GM21360 (cell line): ENCODE measurements around the gene CRYBA2.

Experiments
- ATAC-seq: cut with Tn5 transposase; IDR thresholded peaks from one replicate; pipeline ENCODE4 v1.9.1; 2021; ENCODE audit warnings: mild to moderate bottlenecking, moderate library complexity; ENCODE audit not compliant: unreplicated experiment

CRYBA2 gene

GRCh38 chr2:218999881-219000568 lies 6.8 kb upstream of the CRYBA2 start:
- ATAC-seq, result no peak

- no peak for ATAC-seq
Measured at GRCh38 chr2:218999021-218999880, 6.0 kb upstream of the CRYBA2 start.

DNA sequence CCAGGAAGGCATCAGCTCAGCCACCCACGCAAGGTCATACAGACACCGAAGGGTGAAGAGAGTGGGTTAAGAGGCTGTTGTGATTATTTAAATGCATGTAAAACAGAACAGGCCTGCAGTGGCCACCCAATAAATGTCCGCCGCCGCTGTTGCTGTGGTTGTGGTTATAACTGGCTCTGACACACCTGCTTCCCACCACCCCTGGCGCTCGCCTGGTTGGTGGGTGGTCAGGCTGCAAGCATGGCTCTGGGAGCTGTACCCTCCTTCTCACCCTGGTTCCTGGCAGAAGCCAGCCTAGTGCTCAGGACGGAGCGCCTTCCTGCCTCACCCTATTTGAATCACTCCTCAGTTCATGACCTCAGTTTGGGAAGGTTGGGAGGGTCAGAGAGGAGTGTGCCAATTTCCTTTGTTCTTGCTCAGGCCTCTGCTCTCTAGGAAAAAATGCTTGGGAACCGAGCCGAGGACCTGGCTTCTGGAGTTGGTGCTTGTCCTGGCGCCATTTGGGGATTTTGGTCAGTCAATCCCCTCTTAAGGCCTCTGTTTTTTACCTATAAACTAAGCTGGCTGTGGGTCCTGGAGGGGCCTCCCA lies 5.3 kb upstream of the CRYBA2 start:
- no peak for ATAC-seq

DNA sequence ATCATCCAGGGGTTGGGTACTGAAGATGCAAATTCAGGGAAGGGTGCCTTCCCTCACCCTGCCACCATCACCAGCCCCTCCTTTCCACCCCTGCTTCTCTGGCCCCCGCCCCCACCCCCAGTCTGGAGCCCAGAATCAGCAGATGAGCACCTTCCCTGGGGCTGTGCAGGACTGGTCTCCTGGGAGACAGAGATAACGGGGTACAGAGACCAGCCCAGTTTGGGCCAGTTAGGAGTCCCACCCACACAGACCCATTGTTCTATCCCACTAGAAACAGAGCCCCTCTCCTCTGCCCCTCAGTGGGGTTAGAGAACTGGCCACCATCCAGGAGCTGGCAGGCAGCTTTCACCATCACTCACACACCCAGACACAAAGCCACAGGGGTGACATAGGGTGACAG lies 4.5 kb upstream of the CRYBA2 start:
- no peak for ATAC-seq

- ATAC-seq, result no peak
Measured at GRCh38 chr2:218996937-218997336, 3.7 kb upstream of the CRYBA2 start.

DNA sequence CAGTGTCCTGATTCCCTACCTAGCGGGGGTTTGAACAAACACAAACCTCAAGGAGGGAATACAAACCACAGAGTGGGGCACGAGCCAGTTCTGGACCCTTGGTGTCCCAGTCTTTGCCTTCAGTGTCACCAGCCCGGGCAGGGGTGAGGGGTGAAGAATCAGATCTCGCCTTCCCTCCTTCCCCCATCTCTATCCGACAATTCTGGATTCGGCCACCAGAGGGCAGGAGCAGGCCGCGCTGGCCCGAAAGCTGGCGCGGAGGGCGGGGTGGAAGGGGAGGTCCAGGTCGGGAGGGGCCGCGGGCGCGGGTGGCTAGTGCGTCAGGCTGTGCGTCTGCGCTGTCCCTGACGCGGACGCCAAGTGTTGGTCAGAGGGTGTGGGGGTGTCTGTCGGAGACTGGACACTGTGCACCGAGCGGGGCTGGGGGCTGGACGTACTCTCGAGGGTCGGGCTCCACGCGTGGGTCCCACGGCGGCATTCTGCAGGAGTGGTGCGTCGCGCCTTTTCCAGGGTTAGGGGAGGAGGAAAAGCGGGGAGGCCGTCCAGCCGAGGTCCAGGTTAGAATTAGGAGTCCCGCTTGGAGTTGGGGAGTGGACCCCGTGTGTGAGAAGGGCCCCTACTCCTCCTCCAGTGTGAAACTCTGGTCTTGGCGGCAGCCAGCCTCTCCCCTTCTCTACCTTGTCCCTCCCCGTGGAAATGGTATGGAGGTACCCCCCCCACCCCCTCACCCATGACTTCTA lies 2.9 kb upstream of the CRYBA2 start:
- ATAC-seq, result peak; percentile 48

GRCh38 chr2:218995561-218995960 lies 2.3 kb upstream of the CRYBA2 start:
- ATAC-seq, result peak; percentile 5

DNA sequence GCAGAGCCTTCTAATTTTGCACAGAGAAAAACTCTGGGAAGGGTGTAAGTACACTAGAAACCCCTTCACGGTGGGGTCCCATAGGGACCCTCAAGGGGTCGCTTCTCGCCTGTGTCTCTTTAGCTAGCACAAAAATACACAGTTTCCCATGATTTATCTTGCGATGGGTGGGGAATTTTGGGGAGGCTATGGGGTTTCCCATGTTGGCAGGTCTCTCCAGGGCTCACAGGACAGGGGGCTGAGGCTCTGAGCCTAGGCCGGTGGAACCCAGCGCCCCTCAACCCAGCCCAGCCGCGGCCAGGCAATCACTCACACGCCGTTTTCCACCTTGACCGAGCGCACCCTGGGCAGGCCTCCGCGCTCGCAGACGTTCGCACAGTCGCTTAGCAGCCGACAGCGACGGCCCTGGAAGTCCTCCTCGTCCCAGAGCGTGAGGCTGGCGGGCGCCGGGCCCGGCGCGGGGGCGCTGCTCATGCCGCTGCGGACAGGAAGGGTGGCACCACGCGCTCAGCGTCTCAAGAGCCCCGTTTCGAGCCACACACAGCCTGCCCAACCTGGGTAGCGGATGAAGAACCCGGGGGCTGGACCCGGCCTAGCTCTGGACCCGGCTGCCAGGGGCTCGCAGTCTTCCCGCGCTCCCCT lies 398 bp downstream of the CRYBA2 start:
- no peak for ATAC-seq

DNA sequence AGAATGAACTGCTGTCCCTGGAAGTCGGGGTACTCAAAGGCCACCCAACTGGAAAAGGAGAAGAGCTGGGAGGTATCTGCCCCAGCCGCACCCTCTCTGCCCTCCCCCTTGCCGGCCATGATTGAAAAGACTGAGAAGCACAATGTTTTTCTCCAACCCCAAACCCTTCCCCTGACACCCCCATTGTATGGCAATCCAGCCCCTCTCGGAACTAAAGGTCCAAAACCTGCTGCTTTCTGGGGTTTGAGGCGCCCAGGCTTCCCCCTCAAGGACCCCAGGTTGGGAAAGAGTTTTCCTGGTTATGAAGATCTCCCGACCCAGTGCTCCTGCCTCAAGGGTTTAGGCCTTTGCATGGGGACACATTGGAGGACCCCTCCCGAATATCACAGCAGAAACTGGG lies 1.0 kb downstream of the CRYBA2 start:
- no peak for ATAC-seq

DNA sequence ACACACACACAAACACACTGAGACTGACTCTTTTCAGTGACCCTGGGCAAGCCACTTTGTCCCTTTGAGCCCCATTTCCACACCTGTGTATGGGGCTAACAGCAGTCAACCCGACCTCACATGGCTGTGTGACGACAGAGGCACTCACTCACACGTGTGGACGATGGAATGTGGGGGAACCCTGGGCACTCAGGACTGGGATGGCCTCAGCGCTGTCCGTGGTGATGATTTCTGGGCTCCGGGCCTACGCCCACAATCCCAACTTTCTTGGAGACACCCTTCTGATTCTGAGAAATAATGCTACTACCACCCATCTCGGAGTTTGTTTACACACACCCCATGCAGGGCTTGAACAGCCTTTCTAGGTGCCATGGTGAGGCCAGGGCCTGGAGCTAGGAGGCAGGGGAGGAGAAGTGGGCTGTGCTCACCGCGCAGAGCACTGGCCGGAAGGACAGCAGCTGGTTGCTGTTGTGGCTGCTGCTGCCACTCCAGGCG lies 1.5 kb downstream of the CRYBA2 start:
- ATAC-seq, result no peak

DNA sequence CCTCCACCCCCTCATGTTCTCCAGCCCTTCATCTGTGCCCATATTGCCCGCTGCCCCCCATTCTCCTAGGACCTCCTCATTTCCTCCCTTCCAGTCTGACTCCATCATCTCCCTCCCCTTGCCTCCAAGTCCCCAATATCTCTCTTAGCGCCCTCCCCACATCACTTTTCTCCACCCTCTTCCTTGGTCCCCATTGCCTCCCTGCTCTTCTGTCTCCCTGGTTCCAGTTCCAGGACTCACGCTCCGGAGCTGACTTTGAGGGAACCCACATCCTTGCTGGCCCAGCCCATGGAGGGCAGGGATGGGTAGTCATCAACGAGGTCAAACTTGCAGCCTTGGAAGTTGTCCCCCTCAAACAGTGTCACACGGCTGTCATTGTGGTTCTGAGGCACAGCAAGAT lies 2.6 kb downstream of the CRYBA2 start:
- no peak for ATAC-seq

DNA sequence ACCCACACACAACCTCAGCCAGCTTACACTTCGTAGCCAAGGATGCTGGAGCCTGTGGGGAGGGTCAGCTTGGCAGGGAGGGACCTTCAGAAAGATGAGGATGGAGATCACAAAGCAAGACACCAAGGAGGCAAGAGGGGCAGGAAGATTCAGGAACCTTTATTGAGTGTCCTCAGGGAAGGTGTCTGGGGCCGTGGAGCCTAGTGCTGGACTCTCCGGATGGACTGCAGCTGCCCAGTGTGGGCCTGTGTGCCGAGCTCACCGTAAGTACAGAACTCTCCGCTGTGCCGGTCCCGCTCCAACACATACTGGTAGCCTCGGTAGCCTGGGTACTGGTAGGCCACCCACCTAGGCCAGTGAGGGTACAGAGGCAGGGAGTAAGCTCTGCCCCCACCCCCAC lies 3.2 kb downstream of the CRYBA2 start:
- ATAC-seq, result no peak

- no peak for ATAC-seq
Measured at GRCh38 chr2:218988650-218989049, 4.6 kb downstream of the CRYBA2 start.

- ATAC-seq, result no peak
Measured at GRCh38 chr2:218988164-218988563, 5.1 kb downstream of the CRYBA2 start.

- ATAC-seq, result no peak
Measured at GRCh38 chr2:218986148-218986761, 7.0 kb downstream of the CRYBA2 start.

- ATAC-seq, result no peak
Measured at GRCh38 chr2:218985325-218986091, 7.7 kb downstream of the CRYBA2 start.

- no peak for ATAC-seq
Measured at GRCh38 chr2:218985021-218985324, 8.2 kb downstream of the CRYBA2 start, which contains the start of gene FEV. Gene FEV (minus strand): TSS chr2:218985184. CDS start chr2:218985075, 109 bp downstream.

DNA sequence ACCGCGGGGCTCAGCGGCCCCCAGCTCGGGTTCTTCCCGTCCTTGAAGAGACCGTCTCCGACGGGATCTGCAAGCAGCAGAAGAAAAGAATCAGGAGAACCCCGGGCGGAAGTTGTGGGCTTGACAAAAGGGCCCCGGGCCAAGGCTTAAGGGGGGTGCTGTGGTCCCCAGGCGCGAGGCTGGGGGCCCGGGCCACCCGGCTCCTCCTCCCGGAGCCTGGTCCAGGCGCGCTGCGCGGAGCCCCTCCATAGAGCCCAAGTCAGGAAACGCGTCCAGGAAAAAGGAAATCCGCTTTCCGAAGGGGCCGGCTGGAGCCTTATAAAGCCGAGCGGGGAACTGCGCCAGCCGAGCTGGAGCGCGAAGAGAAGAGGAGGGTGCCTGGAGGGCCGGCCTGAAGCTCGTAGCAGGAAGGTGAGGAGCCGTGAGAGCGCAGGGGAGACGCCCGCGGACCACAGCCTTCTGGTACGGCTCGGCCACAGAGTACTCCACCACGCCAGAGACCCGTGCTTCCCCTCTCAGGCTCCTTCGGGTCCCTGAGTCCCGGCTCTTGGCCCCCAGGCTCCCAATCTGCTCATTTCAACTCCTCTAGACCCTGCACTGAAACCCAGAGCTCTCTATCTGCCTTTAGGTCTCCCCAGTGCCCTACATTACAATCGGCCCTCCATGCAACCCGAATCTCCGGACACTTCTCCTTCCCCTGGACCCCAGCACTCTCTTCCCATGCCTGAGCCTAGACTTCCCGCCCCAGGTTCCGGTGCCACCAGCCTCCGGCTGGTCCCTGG lies 8.8 kb downstream of the CRYBA2 start:
- no peak for ATAC-seq

DNA sequence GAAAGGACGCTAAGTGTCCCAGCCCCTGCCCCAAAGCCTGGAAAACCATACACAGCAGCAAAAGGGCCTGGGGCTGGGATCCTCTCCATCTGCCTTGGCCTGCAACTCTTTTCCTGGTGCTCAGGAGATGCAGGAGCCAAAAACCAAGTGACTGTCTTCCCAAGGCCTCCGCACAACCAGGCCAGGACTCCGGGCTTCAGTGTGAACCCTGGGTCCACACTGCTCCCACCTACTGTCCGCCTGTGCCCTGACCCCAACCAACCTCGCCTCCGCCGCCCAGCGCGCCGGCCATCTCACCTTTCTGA lies 9.3 kb downstream of the CRYBA2 start:
- no peak for ATAC-seq
